GM06990 (cell line): Measurements from ENCODE around the gene WNT9A.

ENCODE experiments used
- DNase-seq: peaks from one replicate; pipeline ENCODE4 v3.0.0-alpha.2; 2011; ENCODE audit not compliant: insufficient read length; ENCODE audit errors: extremely low read depth
- H3K27me3 ChIP-seq: replicated peaks from 2 replicates; pipeline ENCODE4 v1.6.0; 2011; ENCODE audit warnings: low read length; ENCODE audit not compliant: control insufficient read depth, insufficient read depth
- H3K36me3 ChIP-seq: 2 replicates; pipeline ENCODE4 v1.5.1; 2011; ENCODE audit warnings: low read length; ENCODE audit not compliant: control insufficient read depth, insufficient read depth
- H3K4me3 ChIP-seq: replicated peaks from 2 replicates; pipeline ENCODE4 v1.5.1; 2011; ENCODE audit warnings: low read depth, mild to moderate bottlenecking, control low read depth, low read length
- CTCF ChIP-seq: IDR thresholded peaks from 2 replicates; pipeline ENCODE4 v1.5.1; 2011; ENCODE audit warnings: low read length, control low read depth, mild to moderate bottlenecking, inconsistent platforms; ENCODE audit not compliant: insufficient read depth, poor library complexity, severe bottlenecking

Gene WNT9A

DNA sequence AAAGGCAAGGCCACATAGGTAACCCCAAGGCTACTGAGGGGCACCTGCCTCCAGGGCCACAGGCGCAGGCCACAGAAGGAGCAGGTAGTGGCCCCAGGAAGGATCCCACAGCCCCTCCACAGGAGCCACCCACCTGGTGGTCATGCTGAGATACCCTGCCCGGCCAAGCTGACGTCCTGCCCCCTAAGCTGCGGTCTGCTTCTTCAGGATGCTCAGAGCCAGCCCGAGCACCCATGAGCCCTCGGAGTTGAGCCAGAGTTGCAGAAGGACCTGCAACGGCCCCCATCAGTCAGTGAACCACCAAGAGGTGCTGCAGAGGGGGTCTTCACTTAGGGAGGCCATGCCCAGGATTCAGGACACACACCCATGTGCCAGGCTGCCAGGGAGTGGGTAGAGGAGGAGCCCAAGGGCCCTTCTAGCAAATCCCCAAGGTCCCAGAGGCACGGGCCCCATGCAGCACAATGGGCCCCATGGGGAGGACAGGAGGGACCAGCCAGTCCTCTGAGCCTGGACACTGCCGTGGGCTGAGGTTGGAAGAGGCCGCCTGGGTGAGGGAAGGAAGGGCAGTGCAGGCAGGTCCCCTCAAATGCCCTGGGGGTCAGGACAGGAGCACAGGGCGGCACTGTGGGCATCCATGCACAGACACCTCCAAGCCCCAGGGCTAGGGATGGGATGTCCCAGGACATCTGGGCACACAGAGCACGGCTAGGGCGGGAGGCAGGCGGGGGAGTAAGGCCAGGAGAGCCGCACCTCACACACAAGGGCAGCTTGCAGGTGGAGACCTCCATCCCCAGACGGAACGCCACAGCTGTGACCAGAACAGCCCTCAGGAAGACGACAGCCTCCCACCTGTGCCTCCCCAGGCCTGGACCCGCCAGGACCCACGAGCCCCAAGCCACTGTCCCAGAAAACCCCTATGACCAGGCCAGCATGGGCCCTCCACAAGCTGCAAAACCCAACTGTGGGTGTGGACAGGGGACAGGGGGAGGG, 20.5 kb downstream of the WNT9A start:
- no peak for TF ChIP-seq CTCF
- Histone ChIP-seq H3K36me3 (no peaks in the 10 kb centered on the region), H3K4me3 (no peak overlapping the region), H3K27me3 (no peaks in the 10 kb centered on the region; the same call in 1 of the 2 replicates)
- DNase-seq: no peak

DNA sequence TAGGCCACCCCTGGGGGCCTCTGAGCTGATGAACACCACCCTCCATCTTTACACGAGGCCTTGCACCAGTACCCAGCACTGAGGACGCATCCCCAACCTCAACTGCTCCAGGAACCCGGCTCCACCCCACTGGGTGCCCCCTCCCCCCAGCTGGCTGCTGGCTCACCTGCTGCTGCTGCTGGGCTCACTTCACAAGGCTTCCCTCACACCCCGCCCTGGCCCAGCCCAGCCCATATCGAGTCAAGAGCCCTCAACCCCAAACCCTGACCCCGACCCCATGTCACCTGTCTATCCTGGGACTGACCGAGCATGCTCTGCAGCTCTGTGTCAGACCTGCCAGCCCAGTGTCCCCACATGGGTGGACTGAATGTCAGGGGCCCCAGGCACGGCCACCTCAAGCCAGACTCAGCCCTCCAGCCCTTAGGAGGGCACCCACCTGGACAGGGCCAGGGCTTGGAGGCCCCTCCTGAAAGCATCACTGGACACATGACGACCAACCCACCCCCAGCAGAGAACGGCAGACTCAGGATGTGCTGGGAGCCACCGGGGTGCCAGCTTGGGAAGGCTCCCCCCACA, 21.4 kb downstream of the WNT9A start:
- Histone ChIP-seq H3K36me3 (no peaks in the 10 kb centered on the region), H3K27me3 (no peaks in the 10 kb centered on the region; the same call in 1 of the 2 replicates), H3K4me3 (no peak overlapping the region)
- DNase-seq: no peak
- no peak for TF ChIP-seq CTCF

- no peak overlapping the region for H3K4me3 ChIP-seq
- H3K27me3 ChIP-seq: no peaks in the 10 kb centered on the region; the same call in 1 of the 2 replicates
- DNase-seq: no peak
- TF ChIP-seq CTCF: no peak
- no peaks in the 10 kb centered on the region for H3K36me3 ChIP-seq
Measured at GRCh38 chr1:227925582-227926198, 22.0 kb downstream of the WNT9A start.

- TF ChIP-seq CTCF: no peak
- DNase-seq: no peak
- Histone ChIP-seq H3K27me3 (no peaks in the 10 kb centered on the region; the same call in 1 of the 2 replicates), H3K4me3 (no peak overlapping the region), H3K36me3 (no peaks in the 10 kb centered on the region)
Measured at GRCh38 chr1:227924833-227925574, 22.7 kb downstream of the WNT9A start.

GRCh38 chr1:227924168-227924832, 23.4 kb downstream of the WNT9A start:
- TF ChIP-seq CTCF: no peak
- H3K36me3 ChIP-seq: no peaks in the 10 kb centered on the region
- DNase-seq: no peak
- no peaks in the 10 kb centered on the region; the same call in 1 of the 2 replicates for H3K27me3 ChIP-seq
- H3K4me3 ChIP-seq: no peak overlapping the region
